Lung (tissue), 12 donors: Measurements from ENCODE around the gene MYBPC2. TPM values are rescaled to one million over a fixed set of nuclear protein-coding genes. Genes with fewer than 3 reads are reported as not detected.
A peak's percentile ranks its signal among the peaks of the same experiment; 100 is the strongest.

Experiments used
- ATAC-seq: fragments of 200-7000 bp; cut with Tn5 transposase; one replicate; pipeline ENCODE4 v1.9.1; 2020; ENCODE audit warnings: moderate number of reproducible peaks; ENCODE audit not compliant: insufficient read depth, low FRiP score
- DNase-seq, 3 donors: peaks; one replicate each; pipeline ENCODE4 v3.0.0-alpha.2; 2013 to 2017
- H3K27ac ChIP-seq, 2 donors: one replicate each; pipeline ENCODE4 v1.5.1; 2013; ENCODE audit warnings: mild to moderate bottlenecking in 2 of 2, moderate library complexity in 2 of 2, control low read depth in 1 of 2, inconsistent platforms in 1 of 2, low read depth in 1 of 2, low read length in 1 of 2
- H3K27me3 ChIP-seq, 3 donors: one replicate each; pipeline ENCODE4 v1.5.1; 2013; ENCODE audit warnings: low read length in 2 of 3; ENCODE audit not compliant: control insufficient read depth in 3 of 3, insufficient read depth in 3 of 3
- H3K36me3 ChIP-seq, 4 donors: one replicate each; pipeline ENCODE4 v1.5.1; 2013; ENCODE audit warnings: low read length in 4 of 4, mild to moderate bottlenecking in 1 of 4, moderate library complexity in 1 of 4; ENCODE audit not compliant: control insufficient read depth in 4 of 4, insufficient read depth in 4 of 4
- H3K4me1 ChIP-seq, 5 donors: one replicate each; pipeline ENCODE4 v1.5.1; 2013; ENCODE audit warnings: low read length in 5 of 5, mild to moderate bottlenecking in 2 of 5, moderate library complexity in 1 of 5; ENCODE audit not compliant: control insufficient read depth in 5 of 5, insufficient read depth in 5 of 5
- H3K4me3 ChIP-seq: one replicate; pipeline ENCODE4 v1.5.1; 2013; ENCODE audit warnings: mild to moderate bottlenecking, control low read depth, moderate library complexity
- H3K9ac ChIP-seq, 2 donors: one replicate each; pipeline ENCODE4 v1.5.1; 2013; ENCODE audit warnings: low read length in 2 of 2, control low read depth in 1 of 2; ENCODE audit not compliant: insufficient read depth in 1 of 2
- H3K9me3 ChIP-seq, 4 donors: one replicate each; pipeline ENCODE4 v1.5.1; 2013; ENCODE audit warnings: low read length in 3 of 4, mild to moderate bottlenecking in 1 of 4, moderate library complexity in 1 of 4; ENCODE audit not compliant: control insufficient read depth in 4 of 4, insufficient read depth in 3 of 4
- WGBS, 2 donors: extraction: QIAGEN DNeasy Blood & Tissue Kit; methylation state at CpG; one replicate each; pipeline ENCODE4 v1.1.7; 2013; 5-methylcytosine and 5-hydroxymethylcytosine counted together
- polyA plus RNA-seq, 2 donors: library from polyadenylated mRNA; stranded (reverse); fragments of 200-250 nt; gene quantifications; one replicate each; pipeline ENCODE4 v1.2.1, GENCODE V29; 2013
- total RNA-seq, 2 donors: library from RNA; depleted of rRNA in 1 of 2; stranded (reverse); fragments of >200 nt in 1 of 2; gene quantifications; one replicate each; pipeline ENCODE4 v1.2.1, GENCODE V29; 2014 to 2021
- TF ChIP-seq, protein P1 (sequence below): IDR thresholded peaks from 2 replicates; pipeline ENCODE4 v1.5.1; 2012; ENCODE audit warnings: mild to moderate bottlenecking; ENCODE audit errors: control extremely low read depth, extremely low read depth
- donor health status: control.
- donor health status: control.
- donor health status: Bipolar disorder and iron deficiency.
- donor health status: healthy.
- donor health status: DM: yes; HTN: yes; CAD: no.

The MYBPC2 gene
- total and polyA plus RNA-seq, 4 donors: 0.04 to 0.91 (median 0.38) TPM

DNA sequence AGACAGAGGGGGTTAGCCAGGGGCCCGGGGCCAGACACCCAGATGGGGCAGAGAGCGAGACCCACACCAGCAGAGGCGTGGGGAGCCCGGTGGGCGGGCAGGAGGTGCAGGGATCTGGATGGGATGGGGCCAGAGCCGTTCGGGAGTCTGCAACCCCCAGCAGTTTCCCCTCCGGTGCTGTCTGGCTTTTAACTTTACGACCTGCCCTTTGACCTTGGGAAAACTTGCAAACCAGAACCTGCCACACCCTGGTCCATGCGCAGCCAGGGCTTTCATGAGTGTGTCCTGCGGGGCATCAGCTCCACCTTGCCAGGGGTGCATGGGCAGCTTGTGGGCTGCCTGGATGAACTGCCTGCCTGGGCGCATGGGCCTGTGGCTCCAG is 68.5 kb downstream of the MYBPC2 start:
- 78 to 85% methylated on average over 12 of the region's 12 CpGs for WGBS, 2 donors
- peaks cover 0 to 17% (median 9%) of the 10 kb centered on the region in 3 donors for H3K27me3 ChIP-seq
- no peaks in the 10 kb centered on the region for H3K4me1 ChIP-seq
- TF ChIP-seq, protein P1, sequence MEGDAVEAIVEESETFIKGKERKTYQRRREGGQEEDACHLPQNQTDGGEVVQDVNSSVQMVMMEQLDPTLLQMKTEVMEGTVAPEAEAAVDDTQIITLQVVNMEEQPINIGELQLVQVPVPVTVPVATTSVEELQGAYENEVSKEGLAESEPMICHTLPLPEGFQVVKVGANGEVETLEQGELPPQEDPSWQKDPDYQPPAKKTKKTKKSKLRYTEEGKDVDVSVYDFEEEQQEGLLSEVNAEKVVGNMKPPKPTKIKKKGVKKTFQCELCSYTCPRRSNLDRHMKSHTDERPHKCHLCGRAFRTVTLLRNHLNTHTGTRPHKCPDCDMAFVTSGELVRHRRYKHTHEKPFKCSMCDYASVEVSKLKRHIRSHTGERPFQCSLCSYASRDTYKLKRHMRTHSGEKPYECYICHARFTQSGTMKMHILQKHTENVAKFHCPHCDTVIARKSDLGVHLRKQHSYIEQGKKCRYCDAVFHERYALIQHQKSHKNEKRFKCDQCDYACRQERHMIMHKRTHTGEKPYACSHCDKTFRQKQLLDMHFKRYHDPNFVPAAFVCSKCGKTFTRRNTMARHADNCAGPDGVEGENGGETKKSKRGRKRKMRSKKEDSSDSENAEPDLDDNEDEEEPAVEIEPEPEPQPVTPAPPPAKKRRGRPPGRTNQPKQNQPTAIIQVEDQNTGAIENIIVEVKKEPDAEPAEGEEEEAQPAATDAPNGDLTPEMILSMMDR: no peak
- no peak for DNase-seq
- no peak for ATAC-seq
- H3K27ac ChIP-seq: peak overlapping the region in 1 of 2 donors; percentile 97
- no peak overlapping the region for H3K4me3 ChIP-seq
- H3K9ac ChIP-seq: no peak overlapping the region
- peaks cover 0 to 5% (median 0%) of the 10 kb centered on the region in 4 donors for H3K36me3 ChIP-seq
- no peaks in the 10 kb centered on the region for H3K9me3 ChIP-seq

GRCh38 chr19:50501568-50502475 is 69.1 kb downstream of the MYBPC2 start:
- Histone ChIP-seq H3K4me1 (no peaks in the 10 kb centered on the region), H3K36me3 (peaks cover 0 to 8% (median 0%) of the 10 kb centered on the region in 4 donors), H3K4me3 (no peak overlapping the region), H3K9me3 (no peaks in the 10 kb centered on the region), H3K9ac (no peak overlapping the region), H3K27me3 (peaks cover 0 to 17% (median 9%) of the 10 kb centered on the region in 3 donors), H3K27ac (peak overlapping the region in 1 of 2 donors; percentile 97)
- ATAC-seq: no peak
- WGBS, 2 donors: 69 to 79% methylated on average over 25 of the region's 25 CpGs
- DNase-seq: no peak
- TF ChIP-seq, protein P1: no peak

DNA sequence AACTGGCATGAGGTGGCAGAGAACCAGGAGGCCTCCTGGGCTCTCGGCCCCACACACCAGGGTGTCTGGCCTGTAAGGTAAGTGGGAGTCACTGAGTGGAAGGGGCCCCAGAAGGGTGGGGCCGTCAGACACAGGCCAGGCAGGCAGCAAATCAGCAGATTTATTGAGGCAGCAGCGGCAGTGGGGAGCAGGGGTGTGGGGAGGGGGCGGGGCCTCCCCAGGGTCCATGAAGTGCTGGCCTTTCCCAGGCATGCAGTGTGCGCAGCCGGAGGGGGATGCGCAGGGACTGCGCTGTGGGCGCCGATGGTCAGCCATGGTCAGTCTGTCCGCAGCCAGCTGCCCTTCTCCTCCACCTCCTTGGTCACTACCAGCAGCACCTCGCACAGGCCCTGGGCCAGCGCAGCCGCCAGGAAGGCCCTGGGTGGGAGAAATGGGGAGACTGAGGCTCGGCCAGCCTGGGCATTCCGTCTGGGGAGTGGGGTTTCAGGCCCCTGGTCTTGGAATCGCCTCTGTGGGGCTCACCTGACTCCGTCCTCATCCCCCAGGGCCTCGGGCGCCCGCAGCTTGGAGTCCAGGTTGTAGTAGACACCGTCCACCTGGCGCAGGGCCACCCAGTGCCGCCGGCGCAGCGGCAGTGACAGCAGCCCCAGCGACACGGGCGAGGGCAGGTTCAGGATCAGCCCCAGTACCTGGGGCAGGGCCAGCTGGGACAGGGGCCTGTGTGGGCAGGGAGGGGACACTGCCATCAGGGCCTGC is 73.3 kb downstream of the MYBPC2 start:
- TF ChIP-seq, protein P1: no peak
- Histone ChIP-seq H3K9ac (no peak overlapping the region), H3K27ac (no peak overlapping the region), H3K4me1 (peaks cover 0 to 10% (median 0%) of the 10 kb centered on the region in 5 donors), H3K27me3 (no peaks in the 10 kb centered on the region), H3K4me3 (no peak overlapping the region), H3K9me3 (no peaks in the 10 kb centered on the region), H3K36me3 (peaks cover 0 to 8% (median 0%) of the 10 kb centered on the region in 4 donors)
- no peak for ATAC-seq
- no peak for DNase-seq
- 95 to 97% methylated on average over 29 to 30 of the region's 30 CpGs for WGBS, 2 donors
